Tibial artery (tissue), 4 donors: Measurements from ENCODE around the gene PEX14.

Experiments used
- DNase-seq, 2 donors: peaks; one replicate each; pipeline ENCODE4 v3.0.0-alpha.2; 2019
- H3K27ac ChIP-seq, 2 donors: fragments of 200-600 bp; sonication (generic) in 1 of 2; 1 replicate in 1 of 2; 2 replicates in 1 of 2; pipeline ENCODE4 v1.5.1; 2018 to 2019; ENCODE audit warnings: mild to moderate bottlenecking in 1 of 2
- H3K27me3 ChIP-seq, 2 donors: fragments of 200-600 bp; sonication (generic) in 1 of 2; one replicate each; pipeline versions ENCODE4 v1.5.1 to v1.6.0; 2016 to 2019
- H3K36me3 ChIP-seq, 3 donors: fragments of 200-600 bp; sonication (generic) in 2 of 3; one replicate each; pipeline ENCODE4 v1.5.1; 2016 to 2019; ENCODE audit warnings: mild to moderate bottlenecking in 2 of 3
- H3K4me1 ChIP-seq, 4 donors: fragments of 200-600 bp; sonication (generic) in 2 of 4; 1 replicate in 3 of 4; 2 replicates in 1 of 4; pipeline ENCODE4 v1.5.1; 2016 to 2019
- H3K4me3 ChIP-seq, 2 donors: fragments of 200-600 bp; sonication (generic) in 1 of 2; 1 replicate in 1 of 2; 2 replicates in 1 of 2; pipeline ENCODE4 v1.5.1; 2018 to 2019; ENCODE audit warnings: mild to moderate bottlenecking in 2 of 2
- H3K9me3 ChIP-seq, 3 donors: fragments of 200-600 bp; sonication (generic) in 1 of 3; one replicate each; pipeline ENCODE4 v1.5.1; 2016 to 2019
- intact Hi-C: fragments of 100-400 bp; cut with DNase I; formaldehyde crosslinking; loops from one replicate; pipeline ENCODE4 v1.15.0; 2023; ENCODE audit warnings: low total_unique reads
- TF ChIP-seq, protein P1 (sequence below), 2 experiments: fragments of 200-600 bp in 1 of 2; fragments of 450-650 bp in 1 of 2; IDR thresholded peaks; one replicate each; pipeline ENCODE4 v1.5.1; 2017 to 2019; ENCODE audit warnings: antibody characterized with exemption in 2 of 2, mild to moderate bottlenecking in 1 of 2, moderate library complexity in 1 of 2

PEX14 gene

DNA sequence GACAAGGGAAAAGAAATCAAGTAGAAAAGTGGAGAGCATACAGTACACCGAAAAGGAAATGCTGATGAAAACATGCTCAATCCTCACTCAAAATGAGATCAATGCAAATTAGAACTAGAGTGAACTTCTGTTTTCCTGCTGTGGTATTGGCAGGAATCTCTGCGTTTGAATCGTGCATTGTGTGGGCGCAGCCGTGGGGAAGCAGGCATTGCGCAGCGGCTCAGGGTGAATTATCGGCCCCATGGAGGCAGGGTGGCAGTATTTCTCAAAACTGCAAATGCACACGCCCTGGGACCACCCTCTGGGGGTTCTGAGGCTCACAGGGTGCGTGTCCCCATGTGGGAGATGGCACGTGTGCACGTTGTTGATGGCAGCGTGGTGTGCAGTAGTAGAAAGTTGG lies 140.6 kb downstream of the PEX14 start:
- intact Hi-C loops, result no loop called here
- no peak for DNase-seq
- H3K4me3 ChIP-seq, result no peak overlapping the region

DNA sequence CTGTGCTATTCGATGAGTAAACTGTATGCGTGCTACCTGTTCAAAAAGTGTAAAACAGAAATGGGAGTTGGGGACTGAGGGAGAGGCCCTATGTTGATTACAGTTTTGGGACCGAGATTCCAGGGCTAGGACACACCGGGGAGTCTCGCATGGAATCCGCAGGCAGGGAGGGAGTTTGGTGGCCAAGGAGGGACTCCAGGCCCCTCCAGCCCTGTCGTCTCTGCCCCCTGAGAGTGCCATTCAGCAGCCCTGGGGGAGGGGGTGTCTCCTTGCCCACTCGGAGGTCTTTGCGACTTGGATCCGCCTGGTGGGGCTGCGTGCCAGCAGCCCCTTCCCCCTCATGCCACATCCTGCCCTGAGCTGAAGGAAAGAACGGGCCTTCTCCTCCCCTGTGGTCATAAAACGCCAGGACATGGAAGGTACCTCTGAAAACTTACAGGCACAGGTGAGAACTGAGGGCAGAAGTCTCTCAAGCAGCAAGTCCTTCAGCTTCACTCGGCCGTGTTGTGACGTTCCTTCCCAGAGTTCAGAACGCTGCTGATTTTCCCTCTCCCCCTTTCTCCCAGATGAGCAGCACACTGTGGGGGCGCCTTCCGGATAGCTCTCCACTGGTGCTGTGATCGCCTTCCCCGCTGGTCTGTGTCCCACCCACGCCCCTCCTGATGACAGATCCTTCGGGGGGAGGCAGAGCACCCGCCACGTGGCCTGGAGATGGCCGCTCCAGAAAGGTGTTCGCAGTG lies 141.4 kb downstream of the PEX14 start:
- Histone ChIP-seq H3K4me1 (peaks cover 0 to 5% (median 0%) of the 10 kb centered on the region in 4 donors), H3K36me3 (peaks cover 0 to 9% (median 5%) of the 10 kb centered on the region in 3 donors), H3K27me3 (no peaks in the 10 kb centered on the region), H3K9me3 (no peaks in the 10 kb centered on the region), H3K27ac (no peak overlapping the region), H3K4me3 (no peak overlapping the region)
- TF ChIP-seq, protein P1, sequence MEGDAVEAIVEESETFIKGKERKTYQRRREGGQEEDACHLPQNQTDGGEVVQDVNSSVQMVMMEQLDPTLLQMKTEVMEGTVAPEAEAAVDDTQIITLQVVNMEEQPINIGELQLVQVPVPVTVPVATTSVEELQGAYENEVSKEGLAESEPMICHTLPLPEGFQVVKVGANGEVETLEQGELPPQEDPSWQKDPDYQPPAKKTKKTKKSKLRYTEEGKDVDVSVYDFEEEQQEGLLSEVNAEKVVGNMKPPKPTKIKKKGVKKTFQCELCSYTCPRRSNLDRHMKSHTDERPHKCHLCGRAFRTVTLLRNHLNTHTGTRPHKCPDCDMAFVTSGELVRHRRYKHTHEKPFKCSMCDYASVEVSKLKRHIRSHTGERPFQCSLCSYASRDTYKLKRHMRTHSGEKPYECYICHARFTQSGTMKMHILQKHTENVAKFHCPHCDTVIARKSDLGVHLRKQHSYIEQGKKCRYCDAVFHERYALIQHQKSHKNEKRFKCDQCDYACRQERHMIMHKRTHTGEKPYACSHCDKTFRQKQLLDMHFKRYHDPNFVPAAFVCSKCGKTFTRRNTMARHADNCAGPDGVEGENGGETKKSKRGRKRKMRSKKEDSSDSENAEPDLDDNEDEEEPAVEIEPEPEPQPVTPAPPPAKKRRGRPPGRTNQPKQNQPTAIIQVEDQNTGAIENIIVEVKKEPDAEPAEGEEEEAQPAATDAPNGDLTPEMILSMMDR (IDR thresholded peaks at IDR 0.05), result no peak
- intact Hi-C loops, result no loop called here
- DNase-seq, result no peak

More for the DNA sequence above, 140.6 kb downstream of the PEX14 start:
- Histone ChIP-seq H3K36me3 (peaks cover 0 to 9% (median 5%) of the 10 kb centered on the region in 3 donors), H3K27ac (no peak overlapping the region), H3K4me1 (peaks cover 0 to 5% (median 0%) of the 10 kb centered on the region in 4 donors), H3K27me3 (no peaks in the 10 kb centered on the region), H3K9me3 (no peaks in the 10 kb centered on the region)
- TF ChIP-seq, protein P1 (IDR thresholded peaks at IDR 0.05), result no peak

- Histone ChIP-seq H3K4me1 (peaks cover 0 to 5% (median 0%) of the 10 kb centered on the region in 4 donors), H3K27me3 (no peaks in the 10 kb centered on the region), H3K27ac (no peak overlapping the region), H3K9me3 (no peaks in the 10 kb centered on the region), H3K4me3 (no peak overlapping the region), H3K36me3 (peaks cover 0 to 12% (median 7%) of the 10 kb centered on the region in 3 donors)
- intact Hi-C loops, result no loop called here
- no peak for DNase-seq
- TF ChIP-seq, protein P1 (IDR thresholded peaks at IDR 0.05), result no peak
These were observed 141.9 kb downstream of the PEX14 start for GRCh38 chr1:10616696-10617095.

DNA sequence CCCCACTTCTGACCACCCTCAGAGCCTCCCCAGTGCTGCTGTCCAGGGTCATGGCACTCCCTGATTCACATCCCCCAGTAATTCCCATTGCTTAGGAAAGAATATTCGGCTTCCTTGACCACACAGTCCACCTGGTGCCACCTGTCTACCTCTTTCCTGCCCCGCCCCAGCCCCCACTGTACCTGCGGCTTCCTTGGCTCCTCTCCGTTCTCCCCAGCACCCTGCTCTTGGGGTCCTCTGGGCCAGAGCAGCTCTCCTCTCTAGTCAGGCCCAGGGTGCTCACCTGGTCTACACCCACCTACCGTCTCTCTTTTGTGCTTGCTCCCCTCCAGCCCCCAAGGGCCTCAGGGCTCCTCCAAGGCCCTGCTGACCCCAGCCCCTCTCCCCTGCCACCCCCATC lies 142.6 kb downstream of the PEX14 start:
- TF ChIP-seq, protein P1 (IDR thresholded peaks at IDR 0.05), result no peak
- intact Hi-C loops, result no loop called here
- DNase-seq, result no peak
- Histone ChIP-seq H3K9me3 (no peaks in the 10 kb centered on the region), H3K4me1 (peaks cover 0 to 5% (median 0%) of the 10 kb centered on the region in 4 donors), H3K27me3 (no peaks in the 10 kb centered on the region), H3K36me3 (peaks cover 0 to 18% (median 12%) of the 10 kb centered on the region in 3 donors), H3K4me3 (no peak overlapping the region), H3K27ac (no peak overlapping the region)

DNA sequence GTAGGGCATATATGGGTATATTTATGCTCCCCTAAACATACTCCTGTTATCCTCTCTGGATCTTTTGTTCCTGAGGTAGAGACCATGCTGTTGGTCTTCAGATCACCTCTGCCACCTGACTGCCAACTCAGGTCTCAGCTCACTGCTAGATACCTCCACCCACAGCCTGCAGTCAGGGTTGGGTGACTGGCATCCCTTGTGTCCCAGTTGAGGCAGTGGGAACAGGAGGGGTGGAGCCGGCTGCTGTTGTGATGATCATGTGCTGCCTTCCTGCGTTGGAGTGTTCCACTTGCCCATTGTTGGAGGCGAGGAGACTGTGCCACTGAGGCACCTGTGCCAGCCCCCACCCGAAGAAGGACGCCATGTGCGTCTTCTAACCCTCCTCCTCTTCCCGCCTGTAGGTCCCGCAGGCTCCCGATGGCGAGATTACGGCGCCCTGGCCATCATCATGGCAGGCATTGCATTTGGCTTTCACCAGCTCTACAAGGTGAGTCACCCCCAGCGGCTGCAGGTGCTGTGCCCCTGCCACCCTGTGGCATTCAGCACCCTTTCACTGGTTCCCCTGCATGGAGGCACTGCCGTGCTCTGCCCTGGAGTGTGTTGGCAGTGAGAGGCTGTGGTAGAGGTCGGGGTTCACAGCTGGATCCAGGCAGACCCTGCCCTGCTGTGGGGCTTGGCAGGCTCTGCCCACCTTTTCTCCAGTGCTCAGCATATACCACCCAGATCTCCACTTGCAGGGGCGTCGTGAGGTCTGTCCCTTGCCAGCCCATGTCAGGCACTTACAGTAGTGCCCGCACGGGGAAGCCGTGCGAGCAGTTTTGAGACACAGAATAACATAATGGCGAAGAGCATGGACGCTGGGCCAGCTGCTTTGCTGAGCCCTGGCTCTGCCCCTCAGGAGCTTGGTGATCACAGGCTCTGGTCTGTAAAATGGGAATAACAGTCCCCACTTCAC lies 143.5 kb downstream of the PEX14 start:
- TF ChIP-seq, protein P1 (IDR thresholded peaks at IDR 0.05), result no peak
- H3K4me1 ChIP-seq, result peaks cover 0 to 5% (median 0%) of the 10 kb centered on the region in 4 donors
- DNase-seq, result peak in 1 of 2 donors; percentile 20
- H3K27ac ChIP-seq, result no peak overlapping the region
- peaks cover 0 to 26% (median 19%) of the 10 kb centered on the region in 3 donors for H3K36me3 ChIP-seq
- intact Hi-C loops, result no loop called here
- H3K9me3 ChIP-seq, result no peaks in the 10 kb centered on the region
- no peaks in the 10 kb centered on the region for H3K27me3 ChIP-seq
- H3K4me3 ChIP-seq, result no peak overlapping the region
